ENCODE results near the gene MSI1. TPM values are rescaled to one million over a fixed set of nuclear protein-coding genes. Genes with fewer than 3 reads are reported as not detected.
A peak's percentile ranks its signal among the peaks of the same experiment; 100 is the strongest.

MSI1 gene
- total RNA-seq, result 0.15 TPM in 1 of 2 replicates, not detected in the other

DNA sequence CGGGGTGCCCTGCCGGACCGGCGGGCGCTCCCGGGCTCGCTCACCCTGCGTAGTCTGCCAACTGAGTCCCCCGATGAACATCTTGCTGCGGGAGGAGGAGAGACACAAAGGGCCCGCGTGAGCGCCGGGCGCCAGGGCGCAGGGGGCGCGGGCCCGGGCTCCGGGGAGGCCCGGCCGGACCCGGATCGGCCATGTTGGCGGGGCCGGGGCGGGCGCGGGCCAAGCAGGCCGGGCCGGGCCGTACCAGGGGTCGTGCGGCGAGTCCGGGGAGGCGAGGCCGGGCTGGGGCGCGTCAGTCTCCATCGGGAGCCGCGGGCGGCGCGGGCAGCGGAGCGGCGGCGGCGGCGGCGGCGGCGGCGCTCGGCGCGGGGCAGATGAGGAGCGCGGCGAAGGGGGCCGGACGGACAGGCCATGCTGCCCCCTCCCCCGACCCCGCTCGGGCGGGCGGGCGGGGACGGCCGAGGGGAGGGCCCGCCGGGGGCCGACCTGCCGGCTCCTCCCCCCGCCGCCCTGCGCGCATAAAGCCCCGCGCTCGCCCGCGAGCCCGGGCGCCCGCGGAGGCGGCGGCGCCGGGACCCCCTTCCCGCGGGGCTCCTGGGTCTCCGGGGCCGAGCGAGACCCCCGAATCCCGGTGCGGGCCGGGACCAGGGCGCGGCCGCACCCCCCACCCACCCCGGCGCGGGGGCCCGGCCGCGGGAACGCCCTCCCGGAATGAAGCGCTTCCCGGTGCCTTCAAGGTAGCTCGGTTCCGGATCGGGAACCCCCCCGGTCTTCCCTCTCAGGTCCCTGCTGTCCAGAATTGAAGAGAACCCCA is at the start of gene MSI1:
TSS of gene MSI1 (minus strand) at position 376 of the 814 bp plus-strand sequence. CDS start at position 303, 73 bp downstream.
- no peak for DNase-seq (ENCODE audit: low read depth)

- no peak for DNase-seq (ENCODE audit: low read depth)
Measured at GRCh38 chr12:120417917-120418580, 49.1 kb upstream of the MSI1 start.

- no peak for DNase-seq (ENCODE audit: low read depth)
Measured at GRCh38 chr12:120416490-120417216, 47.7 kb upstream of the MSI1 start.

GRCh38 chr12:120413901-120414695 is 45.1 kb upstream of the MSI1 start:
- no peak for DNase-seq (ENCODE audit: low read depth)

DNA sequence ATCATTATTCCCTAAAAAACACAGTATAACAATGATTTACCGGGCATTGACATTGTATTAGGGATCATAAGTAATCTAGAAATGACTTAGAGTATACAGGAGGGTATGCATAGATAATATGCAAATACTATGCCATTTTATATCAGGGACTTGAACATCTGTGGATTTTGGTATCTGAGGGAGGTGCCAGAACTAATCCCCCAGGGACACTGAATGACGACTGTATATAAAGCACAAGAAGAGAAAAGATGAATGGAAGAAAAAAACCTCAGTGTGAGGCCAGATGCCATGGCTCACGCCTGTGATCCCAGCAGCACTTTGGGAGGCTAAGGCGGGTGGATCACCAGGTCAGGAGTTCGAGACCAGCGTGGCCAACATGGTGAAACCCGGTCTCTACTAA is 43.5 kb upstream of the MSI1 start:
- no peak for DNase-seq (ENCODE audit: low read depth)

DNA sequence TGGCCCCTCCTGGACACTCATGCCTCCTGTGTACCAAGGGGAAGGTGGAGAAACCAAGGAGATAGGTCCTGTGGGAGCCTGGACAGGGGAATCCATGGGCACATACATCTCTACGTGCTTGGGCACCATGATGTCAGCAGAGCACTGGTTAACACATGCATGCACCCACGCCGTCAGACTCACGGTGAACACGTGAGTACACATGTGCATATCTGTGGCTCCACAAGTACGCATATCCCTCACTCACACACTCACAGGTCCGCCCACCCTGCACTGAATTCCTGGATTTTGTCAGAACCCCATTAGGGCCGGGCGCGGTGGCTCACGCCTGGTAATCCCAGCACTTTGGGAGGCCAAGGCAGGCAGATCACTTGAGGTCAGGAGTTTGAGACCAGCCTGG is 39.8 kb upstream of the MSI1 start:
- no peak for DNase-seq (ENCODE audit: low read depth)

DNA sequence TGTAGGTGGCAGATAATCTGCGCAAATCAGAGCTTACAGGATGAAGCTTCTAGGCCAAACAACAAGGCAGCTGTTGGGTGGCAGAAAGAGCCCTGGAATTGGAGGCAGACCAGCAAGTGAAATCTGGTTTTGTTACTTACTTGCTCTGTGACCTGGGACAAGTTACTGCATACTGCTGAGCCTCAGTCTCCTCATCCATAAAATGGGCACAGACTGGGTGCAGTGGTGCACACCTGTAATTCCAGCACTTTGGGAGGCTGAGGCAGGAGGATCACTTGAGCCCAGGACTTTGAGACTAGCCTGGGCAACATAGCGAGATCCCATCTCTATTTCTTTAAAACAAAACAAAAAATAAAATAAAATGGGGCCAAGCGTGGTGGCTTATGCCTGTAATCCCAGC is 37.6 kb upstream of the MSI1 start:
- no peak for DNase-seq (ENCODE audit: low read depth)

DNA sequence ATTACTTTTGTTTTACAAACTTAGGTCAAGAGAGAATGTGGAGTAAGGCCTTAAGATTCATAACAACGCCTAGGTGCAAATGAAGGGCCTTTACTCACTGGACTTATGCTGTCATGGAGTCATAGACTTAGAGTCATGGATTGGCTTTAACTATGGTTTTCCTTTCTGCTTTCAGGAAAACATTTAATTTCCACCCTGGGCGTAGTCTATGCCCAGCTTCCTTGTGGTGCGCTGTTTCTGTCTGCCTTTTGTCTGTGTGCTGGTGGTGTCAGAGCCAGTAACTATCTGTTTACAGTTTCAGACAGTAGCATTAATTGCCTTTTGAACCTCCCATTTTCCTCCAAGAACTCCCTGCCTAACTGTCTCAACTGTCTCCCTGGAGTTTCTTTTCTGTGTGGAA is 37.1 kb upstream of the MSI1 start:
- DNase-seq (ENCODE audit: low read depth), result no peak

DNA sequence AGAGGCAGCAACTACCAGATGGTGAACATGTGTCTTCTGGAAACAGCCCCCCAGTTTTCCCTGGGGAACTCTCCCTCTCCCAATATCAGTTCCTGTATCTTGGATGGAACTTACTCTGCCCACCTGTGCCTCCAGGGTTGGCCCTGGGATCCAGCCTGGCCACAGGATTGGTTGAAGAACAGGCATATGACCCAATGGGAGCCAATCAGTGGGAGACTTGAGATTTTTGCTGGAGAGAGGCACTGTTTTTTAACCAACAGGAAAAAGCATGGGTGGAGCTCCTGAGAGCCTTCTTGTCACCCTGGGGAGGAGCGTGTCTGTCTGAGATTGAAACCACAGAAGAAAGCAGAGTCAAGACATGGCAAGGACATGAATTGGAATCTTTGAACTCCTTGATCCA is 35.3 kb upstream of the MSI1 start:
- DNase-seq (ENCODE audit: low read depth), result no peak

GRCh38 chr12:120403869-120404268 is 34.9 kb upstream of the MSI1 start:
- DNase-seq (ENCODE audit: low read depth), result no peak

GRCh38 chr12:120402217-120402616 is 33.3 kb upstream of the MSI1 start:
- peak; percentile 52 for DNase-seq (ENCODE audit: low read depth)

- no peak for DNase-seq (ENCODE audit: low read depth)
Measured at GRCh38 chr12:120399531-120399930, 30.6 kb upstream of the MSI1 start.

DNA sequence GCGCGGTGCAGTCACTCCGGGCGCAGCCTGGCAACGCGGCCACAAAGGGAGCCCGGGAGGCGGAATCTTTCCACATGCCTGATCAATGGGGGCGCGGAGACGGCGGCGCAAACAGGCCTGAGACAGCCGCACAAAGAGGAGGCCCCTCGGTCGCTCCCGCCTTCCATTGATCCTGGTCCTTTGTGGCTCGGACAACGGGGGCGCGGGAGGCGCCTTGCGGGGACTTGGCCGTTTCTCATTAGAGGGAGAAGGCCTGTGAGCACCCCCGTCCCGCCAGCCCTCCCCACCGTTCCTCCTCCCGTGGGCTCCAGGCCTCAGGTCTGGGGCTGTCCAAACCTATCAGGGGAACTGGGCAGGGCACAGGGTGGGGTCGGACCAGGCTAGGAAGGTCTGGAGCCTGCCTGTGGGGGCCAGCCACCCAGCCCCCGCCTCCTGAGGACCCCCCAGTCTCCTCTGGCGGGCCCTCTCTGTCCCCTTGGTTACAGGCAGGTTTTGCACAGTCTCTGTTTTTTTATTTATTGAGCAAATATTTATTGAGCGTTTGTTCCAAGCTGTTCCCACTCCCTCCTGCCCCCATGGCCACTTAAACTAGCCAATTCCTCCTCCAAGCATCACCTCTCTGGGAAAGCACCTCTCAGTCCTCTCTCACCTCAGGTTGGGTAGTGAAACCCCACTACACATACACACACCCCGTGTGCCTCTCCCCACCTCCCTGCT is 29.0 kb upstream of the MSI1 start:
- DNase-seq (ENCODE audit: low read depth), result no peak

DNA sequence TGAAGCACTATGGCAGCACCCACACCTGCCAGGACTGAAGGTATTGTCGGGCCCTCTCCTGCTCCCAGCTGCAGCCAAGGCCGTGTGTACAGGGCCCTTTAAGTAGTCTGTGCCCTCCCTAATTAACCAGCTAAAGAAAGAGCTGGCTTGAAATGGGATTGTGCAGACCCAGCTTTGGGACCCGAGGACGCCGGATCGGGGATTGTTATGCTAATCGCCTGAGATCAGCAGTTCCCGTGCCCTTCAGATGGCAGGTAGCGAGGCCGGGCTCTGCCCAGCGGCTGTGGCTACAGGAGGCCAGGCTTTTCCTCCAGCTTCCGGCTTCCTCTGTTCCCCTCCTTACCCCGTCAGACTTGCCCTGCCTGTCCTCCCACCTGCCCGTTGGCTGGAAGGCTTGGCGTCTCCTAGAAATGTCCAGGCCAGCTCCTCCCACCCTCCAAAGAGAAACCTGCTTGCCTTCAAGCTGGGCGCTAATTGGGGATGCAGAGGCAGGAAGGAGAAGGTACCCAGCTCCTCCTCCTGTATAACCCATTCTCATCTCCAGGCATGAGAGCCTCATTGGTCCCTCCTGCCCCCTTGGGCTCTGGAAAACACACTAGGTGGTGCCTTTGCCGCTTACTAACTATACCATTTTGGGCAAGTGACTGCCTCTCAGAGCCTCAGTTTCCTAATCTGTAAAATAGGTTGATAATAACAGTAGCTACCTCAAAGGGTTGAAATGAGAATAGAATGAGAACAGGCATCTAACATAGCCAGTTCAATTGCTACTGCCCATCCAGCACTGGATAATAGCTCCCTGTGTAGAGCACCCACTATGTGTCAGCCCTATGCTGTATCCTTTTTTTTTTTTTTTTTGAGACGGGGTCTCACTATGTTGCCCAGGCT is 25.8 kb upstream of the MSI1 start:
- peak; percentile 48 for DNase-seq (ENCODE audit: low read depth)

DNA sequence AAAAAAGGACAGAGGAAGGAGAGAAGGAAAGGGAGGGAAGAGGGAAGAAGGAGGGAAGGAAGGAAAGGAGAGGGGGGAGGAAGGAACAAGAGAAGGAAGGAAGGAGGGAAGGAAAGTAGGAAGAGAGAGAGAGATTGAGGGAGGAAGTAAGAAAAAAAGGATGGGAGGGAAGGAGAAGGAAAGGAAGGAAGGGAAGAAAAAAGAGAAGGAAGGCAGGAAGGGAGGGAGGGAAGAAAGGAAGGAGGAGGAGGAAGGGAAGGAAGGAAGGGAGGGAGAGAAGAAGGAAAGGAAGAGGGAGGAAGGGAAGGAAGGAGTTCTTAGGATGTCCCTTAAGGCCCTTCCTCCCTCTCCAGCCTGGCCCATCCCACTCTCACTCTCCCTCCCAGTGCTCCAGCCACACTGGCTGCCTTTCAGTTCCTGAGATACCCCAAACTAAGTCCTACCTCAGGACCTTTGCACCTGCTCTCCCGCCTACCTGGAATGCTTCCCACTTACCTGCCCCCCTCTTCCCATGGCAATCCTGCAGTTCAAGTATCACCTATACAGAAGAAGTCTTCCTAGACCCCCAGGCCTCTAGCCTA is 21.7 kb upstream of the MSI1 start:
- no peak for DNase-seq (ENCODE audit: low read depth)

GRCh38 chr12:120388691-120389481 is 19.9 kb upstream of the MSI1 start:
- DNase-seq (ENCODE audit: low read depth), result no peak

- DNase-seq (ENCODE audit: low read depth), result no peak
Measured at GRCh38 chr12:120381752-120382419, 12.9 kb upstream of the MSI1 start.

DNA sequence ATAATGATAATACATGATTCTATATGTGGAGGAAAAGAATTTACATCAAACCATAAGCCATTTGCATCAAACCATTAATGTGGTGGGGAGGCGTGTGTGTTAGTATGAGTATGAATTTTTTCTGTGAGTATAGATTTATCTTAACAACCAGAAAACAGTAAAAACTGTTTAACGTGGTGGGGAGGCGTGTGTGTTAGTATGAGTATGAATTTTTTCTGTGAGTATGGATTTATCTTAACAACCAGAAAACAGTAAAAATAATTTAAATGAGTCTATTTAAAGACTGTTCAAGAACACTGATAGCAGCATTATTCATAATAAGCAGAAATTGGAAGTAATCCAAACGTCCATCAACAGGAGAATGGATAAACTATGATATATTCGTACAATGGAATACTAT is 9.1 kb upstream of the MSI1 start:
- DNase-seq (ENCODE audit: low read depth), result no peak
